GM23338 (cell line): ENCODE measurements around the gene ZNF273.

Experiments used
- JUNB ChIP-seq: IDR thresholded peaks from one replicate; pipeline ENCODE4 v1.6.1; 2016; ENCODE audit warnings: antibody characterized with exemption; ENCODE audit not compliant: unreplicated experiment
- STAT1 ChIP-seq: IDR thresholded peaks from one replicate; pipeline ENCODE4 v1.6.1; 2016; ENCODE audit warnings: antibody characterized with exemption; ENCODE audit not compliant: unreplicated experiment
- ZNF114 ChIP-seq: fragments of 250-450 bp; sonication (Bioruptor Pico); IDR thresholded peaks from 2 replicates; pipeline ENCODE4 v1.5.0; 2020; ENCODE audit warnings: mild to moderate bottlenecking, moderate library complexity
- TF ChIP-seq, protein P1 (sequence below), 2 experiments: fragments of 200-600 bp in 1 of 2; sonication (generic) in 1 of 2; conservative IDR thresholded peaks; 2 replicates each; pipeline versions ENCODE4 v1.5.1 to v1.6.1; 2016 to 2017; ENCODE audit warnings: antibody characterized with exemption in 2 of 2, low read depth in 2 of 2, mild to moderate bottlenecking in 2 of 2, moderate library complexity in 1 of 2

GRCh38 chr7:64951250-64951848 is 48.3 kb downstream of the ZNF273 start:
- TF ChIP-seq STAT1 (no peak), JUNB (no peak), ZNF114 (CRISPR knock-in tag) (no peak)
- TF ChIP-seq, protein P1, sequence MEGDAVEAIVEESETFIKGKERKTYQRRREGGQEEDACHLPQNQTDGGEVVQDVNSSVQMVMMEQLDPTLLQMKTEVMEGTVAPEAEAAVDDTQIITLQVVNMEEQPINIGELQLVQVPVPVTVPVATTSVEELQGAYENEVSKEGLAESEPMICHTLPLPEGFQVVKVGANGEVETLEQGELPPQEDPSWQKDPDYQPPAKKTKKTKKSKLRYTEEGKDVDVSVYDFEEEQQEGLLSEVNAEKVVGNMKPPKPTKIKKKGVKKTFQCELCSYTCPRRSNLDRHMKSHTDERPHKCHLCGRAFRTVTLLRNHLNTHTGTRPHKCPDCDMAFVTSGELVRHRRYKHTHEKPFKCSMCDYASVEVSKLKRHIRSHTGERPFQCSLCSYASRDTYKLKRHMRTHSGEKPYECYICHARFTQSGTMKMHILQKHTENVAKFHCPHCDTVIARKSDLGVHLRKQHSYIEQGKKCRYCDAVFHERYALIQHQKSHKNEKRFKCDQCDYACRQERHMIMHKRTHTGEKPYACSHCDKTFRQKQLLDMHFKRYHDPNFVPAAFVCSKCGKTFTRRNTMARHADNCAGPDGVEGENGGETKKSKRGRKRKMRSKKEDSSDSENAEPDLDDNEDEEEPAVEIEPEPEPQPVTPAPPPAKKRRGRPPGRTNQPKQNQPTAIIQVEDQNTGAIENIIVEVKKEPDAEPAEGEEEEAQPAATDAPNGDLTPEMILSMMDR (conservative IDR thresholded peaks at IDR 0.05; ENCODE audit: low read depth in 2 of 2), result peak; percentile 71 to 88
